Right atrium auricular region (tissue), 2 donors: ENCODE measurements around the gene GRB2. TPM values are rescaled to one million over a fixed set of nuclear protein-coding genes. Genes with fewer than 3 reads are reported as not detected.

Experiments used
- DNase-seq: peaks from one replicate; pipeline ENCODE4 v3.0.0-alpha.2; 2019; ENCODE audit warnings: low spot score
- H3K27ac ChIP-seq, 2 donors: fragments of 200-600 bp; sonication (generic); 1 replicate in 1 of 2; 2 replicates in 1 of 2; pipeline ENCODE4 v1.5.1; 2016 to 2019
- H3K27me3 ChIP-seq, 2 donors: fragments of 200-600 bp; sonication (generic); one replicate each; pipeline versions ENCODE4 v1.5.1 to v1.6.0; 2017 to 2019
- H3K36me3 ChIP-seq: fragments of 200-600 bp; sonication (generic); one replicate; pipeline ENCODE4 v1.5.1; 2016
- H3K4me1 ChIP-seq, 2 donors: fragments of 200-600 bp; sonication (generic); one replicate each; pipeline versions ENCODE4 v1.5.1 to v1.6.0; 2017 to 2019
- H3K4me3 ChIP-seq, 2 donors: fragments of 200-600 bp; sonication (generic); 1 replicate in 1 of 2; 2 replicates in 1 of 2; pipeline ENCODE4 v1.5.1; 2017 to 2019; ENCODE audit warnings: mild to moderate bottlenecking in 1 of 2, moderate library complexity in 1 of 2
- H3K9me3 ChIP-seq, 2 donors: fragments of 200-600 bp; sonication (generic); one replicate each; pipeline ENCODE4 v1.5.1; 2019
- CTCF ChIP-seq, 2 donors: fragments of 200-600 bp; sonication (generic); IDR thresholded peaks; one replicate each; pipeline ENCODE4 v1.5.1; 2019; ENCODE audit warnings: antibody characterized with exemption in 2 of 2
- total RNA-seq, 2 donors: library from RNA; depleted of rRNA; stranded (reverse); fragments of >200 nt; gene quantifications; one replicate each; pipeline ENCODE4 v1.1.0, GENCODE V29; 2016

The GRB2 gene
- total RNA-seq, 2 donors from 2014 or later: 80.8 to 112 TPM

- no peak for DNase-seq
- Histone ChIP-seq H3K36me3 (no peaks in the 10 kb centered on the region), H3K27ac (no peak overlapping the region), H3K9me3 (no peaks in the 10 kb centered on the region), H3K27me3 (no peaks in the 10 kb centered on the region), H3K4me1 (peaks cover 0 to 67% of the 10 kb centered on the region in 2 donors), H3K4me3 (no peak overlapping the region)
- no peak for TF ChIP-seq CTCF (IDR thresholded peaks at IDR 0.05)
Observed at GRCh38 chr17:75361344-75361743, 44.1 kb downstream of the GRB2 start.

GRCh38 chr17:75356260-75356937, 49.1 kb downstream of the GRB2 start:
- Histone ChIP-seq H3K4me3 (no peak overlapping the region), H3K9me3 (no peaks in the 10 kb centered on the region), H3K27ac (no peak overlapping the region), H3K4me1 (peaks cover 0 to 34% of the 10 kb centered on the region in 2 donors), H3K36me3 (no peaks in the 10 kb centered on the region), H3K27me3 (no peaks in the 10 kb centered on the region)
- DNase-seq: no peak
- TF ChIP-seq CTCF (IDR thresholded peaks at IDR 0.05): no peak

- no peak overlapping the region for H3K27ac ChIP-seq
- TF ChIP-seq CTCF (IDR thresholded peaks at IDR 0.05): no peak
- H3K4me1 ChIP-seq: peaks cover 0 to 24% of the 10 kb centered on the region in 2 donors
- no peaks in the 10 kb centered on the region for H3K9me3 ChIP-seq
- no peak for DNase-seq
- no peak overlapping the region for H3K4me3 ChIP-seq
- H3K36me3 ChIP-seq: no peaks in the 10 kb centered on the region
- no peaks in the 10 kb centered on the region for H3K27me3 ChIP-seq
Observed at GRCh38 chr17:75353176-75353575, 52.3 kb downstream of the GRB2 start.

- Histone ChIP-seq H3K4me3 (no peak overlapping the region), H3K36me3 (no peaks in the 10 kb centered on the region), H3K9me3 (no peaks in the 10 kb centered on the region), H3K27ac (no peak overlapping the region), H3K4me1 (peaks cover 0 to 30% of the 10 kb centered on the region in 2 donors), H3K27me3 (no peaks in the 10 kb centered on the region)
- TF ChIP-seq CTCF (IDR thresholded peaks at IDR 0.05): no peak
- DNase-seq: no peak
Observed at GRCh38 chr17:75352079-75352569, 53.4 kb downstream of the GRB2 start.

- H3K27me3 ChIP-seq: no peaks in the 10 kb centered on the region
- no peaks in the 10 kb centered on the region for H3K9me3 ChIP-seq
- H3K4me1 ChIP-seq: peaks cover 0 to 31% of the 10 kb centered on the region in 2 donors
- no peaks in the 10 kb centered on the region for H3K36me3 ChIP-seq
- no peak overlapping the region for H3K27ac ChIP-seq
- no peak overlapping the region for H3K4me3 ChIP-seq
- no peak for DNase-seq
- TF ChIP-seq CTCF (IDR thresholded peaks at IDR 0.05): no peak
Observed at GRCh38 chr17:75350706-75351105, 54.8 kb downstream of the GRB2 start.

- no peak for TF ChIP-seq CTCF (IDR thresholded peaks at IDR 0.05)
- Histone ChIP-seq H3K4me1 (peaks cover 0 to 37% of the 10 kb centered on the region in 2 donors), H3K27ac (no peak overlapping the region), H3K36me3 (no peaks in the 10 kb centered on the region), H3K27me3 (no peaks in the 10 kb centered on the region), H3K9me3 (no peaks in the 10 kb centered on the region), H3K4me3 (no peak overlapping the region)
- DNase-seq: no peak
Observed at GRCh38 chr17:75350029-75350428, 55.4 kb downstream of the GRB2 start.
